ENCODE results near the gene HACD3. TPM values are rescaled to one million over a fixed set of nuclear protein-coding genes. Genes with fewer than 3 reads are reported as not detected.

HACD3 gene
- total and polyA plus RNA-seq, 7 donors, result 3.7 to 8.8 (median 6.5) TPM

- H3K27me3 ChIP-seq (ENCODE audit: insufficient read depth in 3 of 3, low read length in 2 of 3), result no peaks in the 10 kb centered on the region
- 85 to 92% (median 87%) methylated on average over 4 of the region's 4 CpGs for WGBS, 3 donors
- H3K4me1 ChIP-seq, result peaks cover 20% of the 10 kb centered on the region
- DNase-seq (no peak), ATAC-seq (no peak)
- no peak for TF ChIP-seq CTCF (IDR thresholded peaks at IDR 0.05)
- H3K4me3 ChIP-seq, result no peak overlapping the region
- intact Hi-C loops (cut with DNase I), result no loop called here
- no peaks in the 10 kb centered on the region for H3K9me3 ChIP-seq
- peaks cover 0 to 10% of the 10 kb centered on the region in 2 donors for H3K36me3 ChIP-seq (ENCODE audit: insufficient read depth in 1 of 2, low read depth in 1 of 2)
- H3K27ac ChIP-seq, result no peak overlapping the region
Observed at GRCh38 chr15:65518633-65519285, 11.5 kb upstream of the HACD3 start.

GRCh38 chr15:65521350-65521749 is 8.9 kb upstream of the HACD3 start:
- H3K4me1 ChIP-seq, result peaks cover 4% of the 10 kb centered on the region
- H3K4me3 ChIP-seq, result no peak overlapping the region
- ATAC-seq (no peak), DNase-seq (no peak)
- WGBS, 3 donors, result 76 to 82% (median 80%) methylated on average over 7 of the region's 7 CpGs
- no peaks in the 10 kb centered on the region for H3K27me3 ChIP-seq (ENCODE audit: insufficient read depth in 3 of 3, low read length in 2 of 3)
- H3K27ac ChIP-seq, result no peak overlapping the region
- no peaks in the 10 kb centered on the region for H3K36me3 ChIP-seq (ENCODE audit: insufficient read depth in 1 of 2, low read depth in 1 of 2)
- intact Hi-C loops (cut with DNase I), result no loop called here
- no peaks in the 10 kb centered on the region for H3K9me3 ChIP-seq
- no peak for TF ChIP-seq CTCF (IDR thresholded peaks at IDR 0.05)

GRCh38 chr15:65524226-65524625 is 6.0 kb upstream of the HACD3 start:
- Histone ChIP-seq H3K36me3 (ENCODE audit: insufficient read depth in 1 of 2, low read depth in 1 of 2) (no peaks in the 10 kb centered on the region), H3K4me1 (no peaks in the 10 kb centered on the region), H3K9me3 (no peaks in the 10 kb centered on the region), H3K27ac (no peak overlapping the region), H3K4me3 (no peak overlapping the region), H3K27me3 (ENCODE audit: insufficient read depth in 3 of 3, low read length in 2 of 3) (no peaks in the 10 kb centered on the region)
- WGBS, 3 donors, result 77 to 88% (median 79%) methylated on average over 10 of the region's 10 CpGs
- intact Hi-C loops (cut with DNase I), result no loop called here
- TF ChIP-seq CTCF (IDR thresholded peaks at IDR 0.05), result no peak
- ATAC-seq, result no peak
- DNase-seq, result no peak

GRCh38 chr15:65525622-65526021 is 4.6 kb upstream of the HACD3 start:
- Histone ChIP-seq H3K36me3 (ENCODE audit: insufficient read depth in 1 of 2, low read depth in 1 of 2) (no peaks in the 10 kb centered on the region), H3K9me3 (no peaks in the 10 kb centered on the region), H3K27ac (no peak overlapping the region), H3K4me1 (peaks cover 4% of the 10 kb centered on the region), H3K27me3 (ENCODE audit: insufficient read depth in 3 of 3, low read length in 2 of 3) (no peaks in the 10 kb centered on the region), H3K4me3 (no peak overlapping the region)
- no peak for TF ChIP-seq CTCF (IDR thresholded peaks at IDR 0.05)
- intact Hi-C loops (cut with DNase I), result no loop called here
- WGBS, 3 donors, result 59 to 89% (median 79%) methylated on average over 1 of the region's 1 CpG
- no peak for ATAC-seq
- DNase-seq, result no peak

Data from psoas muscle (tissue), 8 donors.